NCI-H187 (cell line): Measurements from ENCODE around the gene PRKG1.

Experiments used
- DNase-seq, 2 experiments: peaks; one replicate each; lab custom pipeline; 2025; lab: John Stamatoyannopoulos, UW

Gene PRKG1

DNA sequence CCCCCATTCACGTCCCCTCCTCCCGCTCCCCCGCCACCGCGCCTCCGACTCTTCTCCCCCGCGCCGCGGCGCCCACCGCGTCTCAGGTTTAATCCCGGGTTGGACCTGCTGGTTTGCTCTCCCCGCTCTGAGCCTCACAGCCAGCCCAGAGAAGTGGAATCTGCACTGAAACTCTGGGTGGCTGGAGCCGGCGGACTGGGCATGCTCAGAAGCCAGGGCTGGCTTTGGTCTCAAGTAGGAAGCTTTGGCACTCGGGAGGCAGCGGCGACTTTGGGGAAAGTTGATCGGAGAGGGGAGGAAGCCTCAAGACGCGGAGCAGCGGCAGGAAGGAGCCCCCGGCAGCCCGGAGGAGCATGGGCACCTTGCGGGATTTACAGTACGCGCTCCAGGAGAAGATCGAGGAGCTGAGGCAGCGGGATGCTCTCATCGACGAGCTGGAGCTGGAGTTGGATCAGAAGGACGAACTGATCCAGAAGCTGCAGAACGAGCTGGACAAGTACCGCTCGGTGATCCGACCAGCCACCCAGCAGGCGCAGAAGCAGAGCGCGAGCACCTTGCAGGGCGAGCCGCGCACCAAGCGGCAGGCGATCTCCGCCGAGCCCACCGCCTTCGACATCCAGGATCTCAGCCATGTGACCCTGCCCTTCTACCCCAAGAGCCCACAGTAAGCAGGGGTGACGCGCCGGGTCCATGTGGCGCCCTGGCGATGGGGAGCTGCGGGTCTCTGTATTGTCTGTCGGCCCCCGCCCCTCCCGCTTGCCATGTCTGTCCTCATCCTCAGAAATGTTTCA lies at the start of gene PRKG1:
Gene PRKG1, plus strand, starts transcription at position 250 of the 791 bp plus-strand sequence.
- no peak for DNase-seq

DNA sequence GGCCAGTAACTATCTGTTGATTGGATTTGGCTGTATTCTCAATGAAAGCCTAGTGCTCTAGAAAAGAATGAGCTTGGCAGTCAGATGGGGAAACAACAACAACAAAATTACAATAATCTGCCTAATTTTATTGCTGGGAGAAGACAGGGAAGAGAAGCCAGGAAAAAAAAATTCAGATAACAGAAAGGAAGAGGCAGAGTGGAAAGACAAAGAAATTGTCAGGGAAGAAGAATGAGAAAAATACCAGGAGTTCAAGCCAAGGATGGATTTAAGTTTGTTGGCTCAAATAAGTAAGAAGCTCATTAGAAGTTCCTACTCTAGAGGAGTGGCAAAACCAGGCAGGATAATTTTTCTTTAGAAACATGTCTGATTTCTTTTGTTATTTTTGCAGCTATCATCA lies 45.9 kb upstream of the PRKG1 start:
- no peak for DNase-seq

DNA sequence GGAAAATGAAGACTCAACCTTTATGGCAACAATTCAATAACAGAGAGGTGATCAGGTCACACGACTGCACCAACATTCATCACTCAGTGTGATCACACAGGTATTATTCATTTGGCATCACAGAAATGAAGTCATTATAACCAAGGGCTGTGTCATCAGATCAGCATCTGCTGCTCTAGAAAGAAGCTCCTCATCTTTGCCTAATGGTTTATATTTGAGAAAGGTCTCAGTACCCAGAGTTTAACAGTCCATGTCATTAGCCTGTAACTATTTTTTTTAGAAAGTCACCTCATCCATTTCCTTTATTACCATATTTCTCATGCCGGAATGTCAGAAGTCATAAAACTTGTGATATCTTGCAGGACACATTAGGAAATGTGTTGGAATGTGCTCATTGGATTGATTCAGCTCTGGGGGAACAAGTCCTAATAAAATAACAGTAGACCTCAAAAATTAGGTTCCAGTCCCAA lies 45.1 kb upstream of the PRKG1 start:
- no peak for DNase-seq

DNA sequence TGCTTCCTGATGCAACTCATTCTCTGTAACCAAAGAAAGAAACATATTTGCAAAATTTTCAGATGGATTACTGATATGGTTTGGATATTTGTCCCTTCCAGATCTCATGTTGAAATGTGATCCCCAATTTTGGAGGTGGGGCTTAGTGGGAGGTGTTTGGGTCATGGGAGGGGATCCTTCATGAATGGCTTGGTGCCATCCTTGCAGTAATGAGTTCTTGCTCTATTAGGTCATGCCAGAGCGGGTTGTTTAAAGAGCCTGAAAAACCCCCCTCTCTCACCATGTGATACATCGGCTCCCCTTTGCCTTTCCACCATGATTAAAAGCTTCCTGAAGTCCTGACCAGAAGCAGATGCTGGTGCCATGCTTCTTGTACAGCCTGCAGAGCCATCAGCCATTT lies 43.8 kb upstream of the PRKG1 start:
- DNase-seq: no peak

DNA sequence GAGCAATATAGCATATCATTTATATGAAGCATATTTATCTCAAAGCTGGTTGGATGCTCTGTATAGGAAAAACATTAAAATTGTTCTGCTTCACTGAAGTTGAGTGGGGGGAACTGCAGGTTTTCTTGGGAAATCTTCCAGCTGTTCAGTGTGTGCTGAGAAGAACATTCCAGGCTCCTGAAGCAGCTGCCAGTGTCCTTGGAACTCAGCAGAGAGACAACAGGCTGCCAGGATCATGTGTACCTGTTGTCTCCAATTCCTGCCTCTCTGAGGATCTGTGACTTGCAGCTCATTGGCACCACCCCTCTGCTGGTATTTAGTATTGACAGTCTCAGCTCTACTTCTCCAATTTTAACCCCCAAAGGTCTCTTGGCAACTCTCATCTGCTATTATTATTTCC lies 42.3 kb upstream of the PRKG1 start:
- no peak for DNase-seq

DNA sequence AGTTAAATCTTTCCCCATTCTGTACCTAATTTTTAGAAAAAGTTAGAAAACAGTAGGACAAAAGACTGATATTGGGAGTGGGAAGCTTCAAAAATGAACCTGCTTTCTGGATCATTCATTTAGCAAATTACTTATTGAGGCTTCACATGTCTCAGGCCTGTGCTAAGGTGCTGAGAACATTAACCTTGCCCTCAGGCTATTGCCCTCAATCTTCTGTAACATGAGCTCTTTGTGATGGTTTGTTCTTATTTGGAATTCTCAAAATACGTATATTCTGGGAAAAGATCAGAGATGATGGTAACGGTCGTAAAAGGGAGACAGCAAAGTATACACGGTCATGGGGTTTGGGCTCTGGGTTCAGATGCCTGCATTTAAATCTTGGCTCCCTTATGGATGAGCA lies 39.5 kb upstream of the PRKG1 start:
- DNase-seq: no peak

DNA sequence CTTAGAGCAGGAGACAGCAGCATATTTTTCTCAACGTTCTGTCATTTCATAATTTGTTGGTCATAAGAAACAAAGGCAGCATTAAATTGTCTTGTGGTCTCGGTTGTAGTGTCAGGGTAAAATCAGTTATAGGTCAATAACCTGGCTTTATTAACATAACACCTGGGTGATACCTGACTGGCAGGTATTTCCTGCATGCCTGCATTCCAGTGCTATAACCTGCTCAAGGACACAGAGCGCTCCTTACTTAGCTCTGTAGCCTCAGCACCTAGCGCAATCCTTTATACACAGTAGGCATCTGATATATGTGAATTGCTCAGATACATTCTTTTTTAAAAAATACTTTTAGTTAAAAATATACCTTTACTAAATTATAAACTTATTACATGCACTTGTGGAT lies 38.9 kb upstream of the PRKG1 start:
- no peak for DNase-seq

DNA sequence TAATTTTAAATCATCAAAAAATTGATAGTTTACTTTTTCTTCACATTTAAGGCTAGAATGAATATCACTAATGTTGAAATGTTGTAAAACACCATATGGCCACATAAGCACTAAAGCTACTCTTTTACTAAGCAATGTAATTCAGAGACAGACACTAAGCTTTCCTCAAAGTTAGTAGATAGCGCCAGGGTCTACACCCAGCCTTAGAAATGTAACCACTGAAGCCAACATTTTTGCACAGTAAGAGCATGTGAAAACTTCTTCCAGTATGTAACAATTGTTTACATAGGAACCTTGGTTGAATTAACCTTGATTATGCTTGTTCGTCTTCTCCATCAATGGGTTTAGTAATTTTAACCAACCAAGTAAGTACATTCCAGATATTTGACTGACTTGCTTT lies 28.4 kb upstream of the PRKG1 start:
- DNase-seq: no peak

DNA sequence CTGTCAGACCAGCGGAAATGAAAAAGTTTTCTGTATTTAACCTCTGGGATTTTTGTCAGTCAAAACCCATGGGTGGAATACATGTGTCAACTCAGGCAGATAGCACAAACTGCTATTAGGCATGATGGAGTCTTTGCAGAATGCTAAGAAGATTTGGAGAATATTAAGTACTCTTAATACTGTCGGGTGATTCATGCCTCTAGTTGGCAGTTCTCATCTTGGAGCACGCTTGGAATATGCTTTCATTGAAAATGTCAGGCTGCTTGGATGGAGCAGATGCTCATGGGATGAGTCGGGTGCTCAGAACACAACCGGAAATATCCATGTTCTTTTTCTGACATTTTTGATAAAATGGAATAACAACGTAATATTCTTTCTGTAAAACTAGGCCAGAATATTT lies 27.6 kb upstream of the PRKG1 start:
- DNase-seq: no peak

DNA sequence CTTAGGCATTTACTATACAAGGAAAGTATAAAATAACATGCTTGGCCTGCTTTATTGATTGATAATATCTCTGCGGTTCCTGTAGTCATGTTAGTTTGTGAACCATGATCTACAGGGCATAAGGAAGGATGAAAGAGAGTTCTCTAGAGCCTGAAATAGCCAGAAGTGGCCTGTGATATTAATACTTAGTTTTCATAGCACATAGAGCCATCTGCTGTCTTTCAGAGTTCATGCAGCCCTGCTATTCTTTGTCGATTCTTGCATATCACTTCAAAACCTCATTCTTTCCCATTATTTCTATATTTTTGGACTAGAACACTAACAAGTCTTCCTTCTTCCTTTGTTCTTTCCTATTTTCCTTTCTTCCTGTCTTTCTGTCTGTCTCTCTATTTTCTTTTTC lies 26.4 kb upstream of the PRKG1 start:
- DNase-seq: no peak

DNA sequence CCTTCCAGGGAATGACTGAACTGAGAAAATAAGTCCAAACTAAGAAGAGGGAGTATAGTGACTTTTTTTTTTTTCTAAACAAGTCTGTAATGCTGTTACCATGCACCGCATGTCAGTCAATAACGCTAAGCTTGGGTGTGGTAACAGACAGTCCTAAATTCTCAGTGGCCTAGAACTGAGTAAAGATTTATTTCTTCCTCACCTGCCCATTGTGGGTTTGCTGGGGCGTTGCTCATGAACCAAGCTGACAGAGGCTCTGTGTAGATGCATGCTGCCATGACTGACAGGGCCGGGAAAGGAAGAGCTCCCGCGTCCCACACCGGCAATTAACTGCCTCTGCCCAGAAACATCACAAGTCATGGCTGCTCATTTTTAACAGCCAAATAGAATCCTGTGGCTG lies 25.5 kb upstream of the PRKG1 start:
- DNase-seq: no peak

DNA sequence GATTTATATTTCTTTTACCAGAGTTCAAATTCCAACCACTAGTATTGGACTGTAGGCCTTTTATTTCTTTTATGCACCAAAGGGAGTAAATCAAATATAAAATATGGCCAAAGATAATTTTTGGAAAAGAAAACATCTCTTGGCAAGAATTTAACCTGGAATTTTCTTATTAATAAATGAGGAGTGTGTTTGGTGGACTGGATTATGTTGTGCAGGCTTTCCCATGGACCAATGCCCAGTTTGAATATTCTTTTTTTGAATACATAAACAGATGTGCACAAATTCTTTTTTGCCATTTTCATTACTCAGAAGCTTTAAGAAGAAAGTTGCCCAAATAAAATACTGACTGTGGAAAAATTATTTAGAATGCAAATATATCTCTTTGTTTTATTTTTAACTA lies 22.1 kb upstream of the PRKG1 start:
- no peak for DNase-seq

DNA sequence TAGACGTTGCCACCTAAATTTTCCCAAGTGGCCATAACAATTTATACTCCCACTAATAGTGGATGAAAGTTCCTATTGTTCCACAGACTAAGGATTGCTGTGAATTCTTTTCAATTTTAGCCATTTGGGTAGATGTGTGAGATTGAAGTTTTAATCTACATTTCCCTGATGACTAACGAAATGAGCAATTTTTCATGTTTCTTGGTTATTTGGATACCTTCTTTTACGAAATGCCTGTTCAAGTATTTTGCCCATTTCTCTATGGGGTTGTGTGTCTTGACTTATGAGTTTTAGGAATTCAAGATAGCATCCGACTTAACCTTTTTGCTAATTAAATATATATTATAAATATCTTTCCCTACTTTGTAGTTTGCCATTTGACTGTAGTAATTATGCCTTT lies 16.4 kb upstream of the PRKG1 start:
- DNase-seq: no peak

DNA sequence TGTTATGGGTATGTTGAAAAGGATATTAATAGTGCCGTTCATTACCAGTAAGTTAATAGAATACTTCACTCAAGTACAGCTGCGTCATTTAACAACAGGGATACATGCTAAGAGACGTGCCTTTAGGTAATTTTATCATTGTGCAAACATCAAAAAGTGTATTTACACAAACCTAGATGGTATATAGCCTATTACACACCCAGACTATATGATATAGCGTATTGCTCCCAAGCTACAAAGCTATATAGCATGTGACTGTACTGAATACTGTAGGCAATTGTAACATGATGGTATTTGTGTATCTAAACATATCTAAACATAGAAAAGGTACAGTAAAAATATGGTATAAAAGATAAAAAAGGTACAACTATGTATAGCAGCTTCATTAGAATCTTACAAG lies 11.1 kb upstream of the PRKG1 start:
- no peak for DNase-seq

DNA sequence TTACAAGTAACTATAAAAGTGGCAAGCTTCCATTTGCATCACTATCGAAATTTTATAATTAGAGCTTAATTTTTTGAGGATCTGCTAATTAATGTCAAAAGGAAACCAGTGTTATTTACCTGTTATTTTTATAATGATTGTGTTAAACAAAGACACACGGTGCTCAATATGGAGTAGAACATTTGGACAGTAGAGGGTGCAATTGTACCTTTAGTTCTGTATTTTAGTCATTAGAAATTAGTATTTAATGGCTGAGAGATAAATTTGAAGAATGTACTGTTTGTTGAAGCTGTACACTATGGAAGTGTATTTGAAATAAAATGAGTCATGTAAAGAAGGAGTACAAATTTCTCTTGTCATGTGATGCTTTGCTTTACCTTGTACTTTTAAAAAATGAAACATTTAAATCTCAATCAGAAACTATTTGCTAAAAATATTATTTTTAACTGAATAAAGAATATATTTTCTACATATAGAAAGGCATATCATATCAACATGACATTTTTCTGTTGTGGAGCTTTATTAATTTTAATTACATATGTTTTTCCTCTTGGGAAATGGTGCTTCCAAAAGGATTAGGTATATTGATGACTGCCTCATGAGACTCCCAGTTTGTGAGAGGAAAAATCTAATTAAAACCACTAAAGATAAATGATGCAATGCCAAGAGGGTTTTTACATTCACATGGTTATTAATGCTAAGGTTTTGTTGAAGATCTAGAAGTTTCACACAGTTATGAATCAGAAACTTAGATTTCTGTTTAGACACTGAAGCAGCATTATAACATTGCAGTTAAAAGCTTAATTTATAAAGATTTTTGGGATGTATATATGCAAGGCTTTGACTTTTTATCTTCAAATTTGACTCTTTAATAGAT lies 10.4 kb upstream of the PRKG1 start:
- no peak for DNase-seq

DNA sequence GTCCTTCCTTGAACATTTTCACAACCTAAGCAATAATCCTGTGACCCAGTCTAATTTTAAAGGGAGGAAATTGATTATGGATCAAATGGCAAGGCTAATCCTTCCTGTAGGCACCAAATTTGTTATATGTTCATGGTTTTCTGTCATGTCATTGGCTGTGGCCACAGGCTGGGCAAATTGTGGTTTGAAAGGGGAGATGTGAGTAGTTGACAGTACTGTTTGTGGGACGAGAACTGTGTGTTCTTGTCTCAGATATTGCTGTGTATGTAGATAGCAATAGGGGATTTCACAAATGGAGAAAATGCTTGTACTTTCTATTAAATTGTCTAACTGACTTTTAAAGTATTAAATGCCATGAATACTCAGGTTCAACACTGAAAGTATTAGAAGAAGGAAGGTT lies 8.1 kb upstream of the PRKG1 start:
- DNase-seq: no peak

DNA sequence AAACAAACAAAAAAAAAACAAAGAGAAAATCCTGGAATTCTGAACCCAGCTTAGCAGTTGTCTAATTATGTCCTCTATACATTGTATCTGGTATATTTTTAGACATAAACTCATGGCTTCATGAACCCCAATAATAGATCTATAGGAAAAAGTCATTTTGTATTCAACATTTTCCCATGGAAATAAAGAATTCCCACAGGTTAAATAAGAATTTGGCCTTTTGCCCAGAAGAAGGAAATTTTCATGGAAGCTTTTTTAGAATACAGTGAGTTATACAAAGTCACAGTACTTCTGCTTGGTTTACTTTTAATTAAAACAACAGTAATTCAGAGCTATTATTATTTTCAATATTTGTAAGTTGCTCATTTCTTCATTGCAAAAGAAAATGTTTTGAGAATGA lies 2.1 kb upstream of the PRKG1 start:
- no peak for DNase-seq

DNA sequence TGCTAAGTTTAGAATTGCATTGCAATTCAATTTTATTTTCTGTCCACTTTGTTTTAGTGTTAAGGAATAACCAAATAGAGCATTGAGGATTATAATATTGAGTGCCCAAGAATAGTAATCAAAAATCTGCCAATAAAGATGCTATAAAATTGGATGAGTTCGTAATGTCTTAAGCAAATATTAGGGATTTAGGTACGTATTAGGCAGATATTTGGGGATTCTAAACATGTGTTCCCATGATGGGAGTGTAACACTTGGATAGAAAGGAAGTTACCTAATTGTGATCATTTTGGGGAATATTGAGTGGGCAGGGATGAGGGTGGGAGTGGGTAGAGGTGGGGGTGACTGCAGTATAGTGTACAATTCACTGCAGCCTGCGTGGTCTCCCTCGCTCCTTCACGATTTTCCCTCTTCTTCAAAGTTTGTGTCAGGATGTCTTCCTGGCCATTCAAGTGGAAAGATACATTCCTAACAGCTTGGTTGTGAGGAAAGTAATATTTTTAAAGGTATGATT lies 1.3 kb upstream of the PRKG1 start:
- DNase-seq: no peak

DNA sequence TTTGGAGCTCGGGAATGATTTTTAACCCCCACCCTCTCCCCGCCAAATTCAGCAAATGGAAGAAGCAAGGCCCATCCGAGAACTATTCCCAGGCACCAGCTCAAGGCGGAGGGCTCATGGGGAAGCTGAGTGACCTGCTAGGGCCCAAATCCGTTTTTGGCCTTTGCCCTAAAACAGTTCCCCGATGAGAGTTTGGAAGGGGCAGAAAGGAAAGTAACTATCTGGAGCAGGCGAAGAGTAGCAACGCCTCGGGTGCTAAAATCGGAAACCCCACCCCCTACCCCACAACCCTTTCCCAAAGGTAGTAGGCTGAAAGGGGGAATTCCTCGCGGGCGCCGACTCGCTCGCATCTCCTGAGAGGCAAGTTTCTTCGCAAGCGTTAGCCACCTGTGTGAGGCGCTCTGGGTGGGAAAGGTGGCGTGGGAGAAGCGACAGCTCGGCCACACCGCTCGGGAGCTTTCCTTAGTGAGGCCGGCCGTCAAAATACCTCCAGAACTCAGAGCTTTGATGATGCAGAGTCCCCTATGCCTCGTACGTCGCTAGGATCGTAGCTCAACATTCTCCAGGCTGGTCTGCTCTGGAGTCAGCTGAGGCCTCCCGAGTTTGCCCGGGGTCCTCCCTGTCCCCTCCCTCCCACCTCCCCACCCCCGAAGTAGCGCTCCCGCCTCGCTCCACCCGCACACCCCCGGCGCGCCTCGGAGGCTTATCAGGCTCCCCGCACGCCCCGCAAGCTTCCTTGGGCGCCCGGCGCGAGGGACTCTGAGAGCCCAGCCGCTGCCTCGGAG lies 642 bp upstream of the PRKG1 start:
- no peak for DNase-seq

DNA sequence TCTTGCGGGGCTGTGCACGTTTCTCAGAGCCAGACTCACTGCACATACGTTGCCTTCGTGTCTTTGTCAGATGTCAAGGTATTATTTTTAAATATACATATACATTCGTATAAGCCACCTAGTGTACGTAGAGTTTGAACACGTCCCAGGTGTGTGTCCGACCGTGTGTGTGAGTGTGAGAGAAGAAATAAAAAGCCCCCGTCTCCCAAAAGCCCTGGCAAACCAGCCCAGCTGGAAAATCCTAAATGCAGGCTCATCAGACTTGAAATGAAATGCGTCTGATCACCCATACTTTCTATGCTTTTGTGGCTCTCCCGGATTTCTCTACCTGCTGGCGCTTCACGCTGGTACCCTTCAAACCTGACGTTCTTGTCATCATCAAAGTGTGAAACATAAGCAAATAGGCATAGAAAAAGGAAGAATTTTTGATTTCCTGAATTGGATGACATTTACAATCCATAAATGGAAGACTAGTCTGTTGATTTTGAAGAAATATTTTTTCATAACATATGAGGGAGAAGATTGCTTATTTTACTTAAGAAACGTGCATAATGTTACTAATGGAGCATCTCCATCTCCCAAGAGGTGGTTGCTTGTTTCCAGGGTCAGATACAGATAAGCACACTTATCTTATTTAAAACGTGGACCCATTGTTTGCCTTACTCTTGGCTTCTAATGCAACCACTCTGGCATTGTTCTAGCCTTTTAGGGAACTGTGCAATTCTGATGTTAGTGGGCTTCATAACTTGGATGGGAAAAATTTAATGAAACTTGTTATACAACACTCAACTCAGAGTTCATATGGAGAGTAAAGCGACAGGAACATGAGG lies 971 bp downstream of the PRKG1 start:
- no peak for DNase-seq

DNA sequence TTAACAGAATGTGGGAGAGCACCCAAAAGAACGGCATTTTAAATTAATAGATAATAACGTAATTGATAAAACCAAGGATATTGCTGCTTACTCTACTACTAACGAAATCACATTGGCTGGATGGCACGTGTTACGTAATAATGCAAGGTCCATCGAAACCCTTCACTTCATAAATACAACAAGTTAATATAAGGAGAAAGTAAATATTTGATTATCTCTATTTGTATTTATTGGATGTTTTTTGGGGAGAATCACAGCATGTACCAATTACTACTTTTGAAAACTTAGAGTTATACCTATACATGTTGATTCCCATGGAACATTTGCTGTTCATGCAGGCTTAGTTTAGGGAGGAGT lies 1.6 kb downstream of the PRKG1 start:
- DNase-seq: no peak
